ENCODE measurements around the gene WNT10A.
"Not testable (repeated sequence)": the region's sequence is repeated elsewhere in the genome, so short reads cannot be mapped to it uniquely, and the experiment has no call there.

Gene WNT10A

GRCh38 chr2:218880102-218880858 lies at the start of gene WNT10A:
TSS of gene WNT10A (plus strand) at chr2:218880852. CDS start at chr2:218880996, 144 bp downstream.
- DNase-seq (ENCODE audit: low spot score), result no peak

- no peak for DNase-seq (ENCODE audit: low spot score)
These were observed 49.2 kb upstream of the WNT10A start, which contains the start of gene PRKAG3 for GRCh38 chr2:218831378-218831990. TSS of gene PRKAG3 (minus strand) at chr2:218831803.

- no peak for DNase-seq (ENCODE audit: low spot score)
These were observed 48.6 kb upstream of the WNT10A start for GRCh38 chr2:218832081-218832480.

GRCh38 chr2:218832520-218832919 lies 48.1 kb upstream of the WNT10A start:
- peak; percentile 50 for DNase-seq (ENCODE audit: low spot score)

GRCh38 chr2:218833023-218833609 lies 47.5 kb upstream of the WNT10A start:
- DNase-seq (ENCODE audit: low spot score), result no peak

- no peak for DNase-seq (ENCODE audit: low spot score)
These were observed 46.0 kb upstream of the WNT10A start for GRCh38 chr2:218834685-218835084.

- no peak for DNase-seq (ENCODE audit: low spot score)
These were observed 43.2 kb upstream of the WNT10A start for GRCh38 chr2:218837495-218837894.

GRCh38 chr2:218839430-218839829 lies 41.2 kb upstream of the WNT10A start:
- DNase-seq (ENCODE audit: low spot score), result no peak

GRCh38 chr2:218839888-218840287 lies 40.8 kb upstream of the WNT10A start:
- no peak for DNase-seq (ENCODE audit: low spot score)

- not testable (repeated sequence) for DNase-seq (ENCODE audit: low spot score)
These were observed 36.3 kb upstream of the WNT10A start for GRCh38 chr2:218844334-218844733.

- DNase-seq (ENCODE audit: low spot score), result not testable (repeated sequence)
These were observed 33.7 kb upstream of the WNT10A start for GRCh38 chr2:218846963-218847362.

- DNase-seq (ENCODE audit: low spot score), result peak; percentile 55
These were observed 30.9 kb upstream of the WNT10A start for GRCh38 chr2:218849721-218850120.

- no peak for DNase-seq (ENCODE audit: low spot score)
These were observed 29.9 kb upstream of the WNT10A start for GRCh38 chr2:218850796-218851195.

- no peak for DNase-seq (ENCODE audit: low spot score)
These were observed 29.4 kb upstream of the WNT10A start for GRCh38 chr2:218851286-218851685.

GRCh38 chr2:218852911-218853667 lies 27.6 kb upstream of the WNT10A start:
- peak; percentile 68 for DNase-seq (ENCODE audit: low spot score)

- DNase-seq (ENCODE audit: low spot score), result peak; percentile 62
These were observed 26.9 kb upstream of the WNT10A start for GRCh38 chr2:218853766-218854165.

GRCh38 chr2:218854860-218855259 lies 25.8 kb upstream of the WNT10A start:
- no peak for DNase-seq (ENCODE audit: low spot score)

GRCh38 chr2:218855305-218856166 lies 25.1 kb upstream of the WNT10A start:
- DNase-seq (ENCODE audit: low spot score), result no peak

- DNase-seq (ENCODE audit: low spot score), result peak; percentile 77
These were observed 24.3 kb upstream of the WNT10A start for GRCh38 chr2:218856167-218856895.

GRCh38 chr2:218856896-218857243 lies 23.8 kb upstream of the WNT10A start:
- DNase-seq (ENCODE audit: low spot score), result no peak
